GM18873 (cell line): ENCODE data around the gene SHF.

Experiments used
- ATAC-seq: cut with Tn5 transposase; IDR thresholded peaks from one replicate; pipeline ENCODE4 v1.9.1; 2021; ENCODE audit warnings: mild to moderate bottlenecking, moderate library complexity, moderate number of reproducible peaks; ENCODE audit not compliant: unreplicated experiment, low FRiP score

SHF gene

GRCh38 chr15:45169608-45170480 lies 17.9 kb downstream of the SHF start:
- ATAC-seq, result no peak

GRCh38 chr15:45168751-45169551 lies 18.8 kb downstream of the SHF start:
- no peak for ATAC-seq

GRCh38 chr15:45168286-45168685 lies 19.5 kb downstream of the SHF start:
- no peak for ATAC-seq

- ATAC-seq, result no peak
Observed at GRCh38 chr15:45167631-45168205, 20.0 kb downstream of the SHF start.

- peak; percentile 77 for ATAC-seq
Observed at GRCh38 chr15:45166834-45167630, 20.7 kb downstream of the SHF start.

GRCh38 chr15:45165536-45165935 lies 22.2 kb downstream of the SHF start:
- no peak for ATAC-seq

- no peak for ATAC-seq
Observed at GRCh38 chr15:45164914-45165313, 22.9 kb downstream of the SHF start.

GRCh38 chr15:45163508-45163856 lies 24.3 kb downstream of the SHF start:
- ATAC-seq, result no peak

GRCh38 chr15:45162771-45163507 lies 24.8 kb downstream of the SHF start:
- ATAC-seq, result no peak

- no peak for ATAC-seq
Observed at GRCh38 chr15:45161666-45162065, 26.1 kb downstream of the SHF start.

GRCh38 chr15:45157974-45158373 lies 29.8 kb downstream of the SHF start:
- ATAC-seq, result no peak

GRCh38 chr15:45156744-45157455 lies 30.9 kb downstream of the SHF start:
- no peak for ATAC-seq

- ATAC-seq, result no peak
Observed at GRCh38 chr15:45155739-45156138, 32.0 kb downstream of the SHF start.

- no peak for ATAC-seq
Observed at GRCh38 chr15:45151998-45152828, 35.6 kb downstream of the SHF start.

- no peak for ATAC-seq
Observed at GRCh38 chr15:45150997-45151396, 36.8 kb downstream of the SHF start.

- no peak for ATAC-seq
Observed at GRCh38 chr15:45150481-45150880, 37.3 kb downstream of the SHF start.

- no peak for ATAC-seq
Observed at GRCh38 chr15:45149060-45149459, 38.7 kb downstream of the SHF start.
